Uterus (tissue), 2 donors: Measurements from ENCODE around the gene PRRC2C.

Experiments
- CTCF ChIP-seq, 4 experiments: fragments of 200-600 bp in 2 of 4; fragments of 450-650 bp in 2 of 4; sonication (generic) in 2 of 4; IDR thresholded peaks; one replicate each; pipeline ENCODE4 v1.5.1; 2016 to 2019; ENCODE audit warnings: antibody characterized with exemption in 4 of 4, mild to moderate bottlenecking in 2 of 4, moderate library complexity in 1 of 4
- POLR2A ChIP-seq, 2 donors: fragments of 450-650 bp; IDR thresholded peaks; one replicate each; pipeline ENCODE4 v1.6.1; 2016; ENCODE audit warnings: antibody characterized with exemption in 2 of 2, mild to moderate bottlenecking in 1 of 2, moderate library complexity in 1 of 2

- TF ChIP-seq CTCF (IDR thresholded peaks at IDR 0.05) (no peak), POLR2A (IDR thresholded peaks at IDR 0.05) (no peak)
Measured at GRCh38 chr1:171509191-171509590, 23.9 kb downstream of the PRRC2C start.
